HG02840 (cell line): Measurements from ENCODE around the gene TFG.

Experiments used
- ATAC-seq: cut with Tn5 transposase; IDR thresholded peaks from one replicate; pipeline ENCODE4 v1.9.1; 2021; ENCODE audit warnings: mild to moderate bottlenecking, moderate library complexity, moderate number of reproducible peaks; ENCODE audit not compliant: unreplicated experiment, low FRiP score

Gene TFG

GRCh38 chr3:100783619-100784018 lies 74.3 kb downstream of the TFG start:
- no peak for ATAC-seq

DNA sequence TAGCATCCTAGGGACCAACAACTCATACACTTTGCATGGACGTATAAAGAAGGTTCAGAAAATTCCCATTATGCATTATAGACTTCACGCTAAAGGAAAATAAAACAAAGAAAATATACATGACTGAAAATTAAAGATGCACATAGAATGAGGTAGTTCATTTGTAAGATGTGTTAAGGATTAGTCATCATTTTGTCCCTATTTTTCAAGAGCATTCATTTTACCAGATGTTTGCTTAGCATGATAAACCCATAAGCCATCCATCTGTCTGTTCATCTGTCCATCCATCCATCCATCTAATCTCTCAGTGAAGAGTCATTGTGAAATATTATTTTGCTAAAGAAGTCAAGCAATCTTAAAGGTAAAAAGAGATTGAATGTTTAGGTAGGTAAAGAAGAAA lies 80.3 kb downstream of the TFG start:
- ATAC-seq = no peak

DNA sequence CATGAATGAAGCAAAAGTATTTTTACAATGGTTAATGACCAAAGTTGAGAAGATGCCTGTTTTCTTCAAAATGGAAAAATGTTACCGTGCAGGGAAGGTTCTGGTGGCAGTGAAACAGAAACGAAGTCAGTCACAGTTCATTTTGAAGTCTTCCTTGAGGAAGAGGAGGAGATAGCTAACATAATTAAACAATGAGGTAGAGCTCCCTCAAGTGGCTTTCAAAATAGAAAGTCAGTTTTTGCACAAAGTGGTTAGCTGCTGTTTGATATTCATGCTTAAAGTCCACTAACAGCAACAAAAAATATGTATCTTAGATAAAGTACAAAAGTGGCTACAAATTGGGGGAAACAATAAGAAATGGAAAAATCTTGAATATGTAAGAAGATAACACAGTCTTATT lies 87.3 kb downstream of the TFG start:
- no peak for ATAC-seq

GRCh38 chr3:100798012-100798411 lies 88.7 kb downstream of the TFG start:
- ATAC-seq = no peak
